Neuronal stem cell (in vitro differentiated cells): ENCODE measurements around the gene ZNF311.

ENCODE experiments used
- DNase-seq: peaks from one replicate; pipeline ENCODE4 v3.0.0-alpha.2; 2013; ENCODE audit warnings: low spot score
- H2AFZ ChIP-seq: one replicate; pipeline ENCODE4 v1.6.1; 2013; ENCODE audit warnings: mild to moderate bottlenecking, low read length, inconsistent platforms
- H2AK5ac ChIP-seq: 2 replicates; pipeline ENCODE4 v1.6.1; 2013; ENCODE audit warnings: low read depth, mild to moderate bottlenecking, inconsistent platforms, low read length, moderate library complexity, mixed read lengths
- H2BK120ac ChIP-seq: 2 replicates; pipeline ENCODE4 v1.6.1; 2013; ENCODE audit warnings: low read depth, mild to moderate bottlenecking, inconsistent platforms, low read length, moderate library complexity, mixed read lengths
- H2BK12ac ChIP-seq: one replicate; pipeline ENCODE4 v1.6.1; 2013; ENCODE audit warnings: low read length, inconsistent platforms
- H2BK15ac ChIP-seq: 2 replicates; pipeline ENCODE4 v1.6.1; 2013; ENCODE audit warnings: mild to moderate bottlenecking, low read length, inconsistent platforms, mixed read lengths
- H2BK5ac ChIP-seq: one replicate; pipeline ENCODE4 v1.6.1; 2013; ENCODE audit warnings: inconsistent platforms, mild to moderate bottlenecking, low read length, moderate library complexity
- H3K14ac ChIP-seq: one replicate; pipeline ENCODE4 v1.6.1; 2013; ENCODE audit warnings: low read length, inconsistent platforms
- H3K18ac ChIP-seq: 2 replicates; pipeline ENCODE4 v1.6.1; 2013; ENCODE audit warnings: low read length, inconsistent platforms
- H3K23ac ChIP-seq: 2 replicates; pipeline ENCODE4 v1.6.1; 2013; ENCODE audit warnings: low read depth, mild to moderate bottlenecking, mixed read lengths, low read length, inconsistent platforms; ENCODE audit not compliant: poor library complexity
- H3K27ac ChIP-seq: replicated peaks from 3 replicates; pipeline ENCODE4 v1.5.1; 2013; ENCODE audit warnings: low read length, inconsistent platforms
- H3K27me3 ChIP-seq, 3 experiments: 2 replicates each; pipeline ENCODE4 v1.6.1; 2013; ENCODE audit warnings: low read length in 3 of 3, mild to moderate bottlenecking in 2 of 3, inconsistent platforms in 1 of 3, low read depth in 1 of 3, mixed read lengths in 1 of 3, moderate library complexity in 1 of 3; ENCODE audit not compliant: control insufficient read depth in 3 of 3, insufficient read depth in 3 of 3
- H3K36me3 ChIP-seq, 2 donors: replicated peaks in 1 of 2; 2 replicates each; pipeline ENCODE4 v1.6.1; 2013; ENCODE audit warnings: low read length in 2 of 2; ENCODE audit not compliant: control insufficient read depth in 2 of 2, insufficient read depth in 2 of 2
- H3K4ac ChIP-seq: 2 replicates; pipeline ENCODE4 v1.6.1; 2013; ENCODE audit warnings: inconsistent platforms, mild to moderate bottlenecking, low read length, moderate library complexity
- H3K4me1 ChIP-seq, 2 donors: 1 replicate in 1 of 2; 2 replicates in 1 of 2; pipeline ENCODE4 v1.6.1; 2013; ENCODE audit warnings: low read length in 2 of 2, low read depth in 1 of 2; ENCODE audit not compliant: control insufficient read depth in 2 of 2, insufficient read depth in 1 of 2
- H3K4me2 ChIP-seq: one replicate; pipeline ENCODE4 v1.6.1; 2013; ENCODE audit warnings: mild to moderate bottlenecking, low read length, inconsistent platforms; ENCODE audit not compliant: insufficient read depth, poor library complexity, severe bottlenecking
- H3K4me3 ChIP-seq, 2 donors: 2 replicates each; pipeline ENCODE4 v1.5.1; 2013; ENCODE audit warnings: low read length in 2 of 2, mild to moderate bottlenecking in 2 of 2, inconsistent platforms in 1 of 2, moderate library complexity in 1 of 2
- H3K79me1 ChIP-seq: one replicate; pipeline ENCODE4 v1.6.1; 2013; ENCODE audit warnings: low read depth, mild to moderate bottlenecking, inconsistent platforms, low read length, moderate library complexity
- H3K9ac ChIP-seq: one replicate; pipeline ENCODE4 v1.6.1; 2013; ENCODE audit warnings: mild to moderate bottlenecking, low read depth, low read length, inconsistent platforms; ENCODE audit not compliant: poor library complexity
- H3K9me3 ChIP-seq, 2 donors: replicated peaks in 1 of 2; 2 replicates each; pipeline versions ENCODE3 to v1.6.1; 2013; ENCODE audit warnings: low read length in 2 of 2, mild to moderate bottlenecking in 2 of 2, inconsistent platforms in 1 of 2, low read depth in 1 of 2, mixed read lengths in 1 of 2, moderate library complexity in 1 of 2; ENCODE audit not compliant: control insufficient read depth in 2 of 2, insufficient read depth in 1 of 2
- H4K8ac ChIP-seq: one replicate; pipeline ENCODE4 v1.6.1; 2013; ENCODE audit warnings: low read depth, mild to moderate bottlenecking, inconsistent platforms, low read length, moderate library complexity
- H4K91ac ChIP-seq: one replicate; pipeline ENCODE4 v1.6.1; 2013; ENCODE audit warnings: low read length, low read depth, mild to moderate bottlenecking, inconsistent platforms; ENCODE audit not compliant: poor library complexity
- WGBS, 2 donors: extraction: QIAGEN DNeasy Blood & Tissue Kit; methylation state at CpG; one replicate each; pipeline ENCODE4 v1.1.7; 2013; ENCODE audit warnings: missing lambda C conversion rate in 2 of 2, mixed read lengths in 1 of 2; ENCODE audit not compliant: insufficient read length in 2 of 2, insufficient replicate concordance in 1 of 2; ENCODE audit errors: extremely low coverage in 2 of 2; 5-methylcytosine and 5-hydroxymethylcytosine counted together

Gene ZNF311

GRCh38 chr6:28982476-28983266, 22.4 kb downstream of the ZNF311 start:
- Histone ChIP-seq H3K18ac (no peak overlapping the region), H4K91ac (no peak overlapping the region), H3K9ac (no peak overlapping the region), H2BK5ac (no peak overlapping the region), H2BK12ac (no peak overlapping the region), H2AFZ (peak overlapping the region; percentile 84), H3K4me1 (peaks cover 0 to 5% of the 10 kb centered on the region in 2 donors), H3K36me3 (no peaks in the 10 kb centered on the region), H2BK120ac (no peak overlapping the region), H3K4ac (no peak overlapping the region), H3K23ac (no peak overlapping the region), H3K27me3 (peaks cover 0 to 28% (median 0%) of the 10 kb centered on the region in 3 experiments), H2AK5ac (no peak overlapping the region), H3K79me1 (no peaks in the 10 kb centered on the region), H2BK15ac (no peak overlapping the region), H3K14ac (no peak overlapping the region), H4K8ac (no peak overlapping the region), H3K27ac (no peak overlapping the region), H3K4me3 (peak overlapping the region; percentile 75 to 95), H3K4me2 (no peak overlapping the region), H3K9me3 (no peaks in the 10 kb centered on the region)
- peak; percentile 56 for DNase-seq
- WGBS, 2 donors, result no CpG with 5 or more reads among the region's 17 CpGs

GRCh38 chr6:28981833-28982475, 23.2 kb downstream of the ZNF311 start:
- no peak overlapping the region for H2BK12ac ChIP-seq
- no peak overlapping the region for H3K27ac ChIP-seq
- no peak overlapping the region for H4K8ac ChIP-seq

GRCh38 chr6:28981431-28981832, 23.7 kb downstream of the ZNF311 start:
- Histone ChIP-seq H4K8ac (no peak overlapping the region), H3K23ac (no peak overlapping the region), H3K27me3 (peaks cover 0 to 40% (median 0%) of the 10 kb centered on the region in 3 experiments), H3K27ac (no peak overlapping the region), H3K4me3 (peak overlapping the region; percentile 73 to 95), H2AFZ (peak overlapping the region; percentile 90), H3K4me2 (no peak overlapping the region), H3K18ac (no peak overlapping the region), H3K9ac (no peak overlapping the region), H3K4me1 (peaks cover 0 to 5% of the 10 kb centered on the region in 2 donors), H3K14ac (no peak overlapping the region), H4K91ac (no peak overlapping the region), H3K4ac (no peak overlapping the region), H2BK5ac (no peak overlapping the region), H3K36me3 (no peaks in the 10 kb centered on the region), H2BK120ac (no peak overlapping the region), H2BK15ac (no peak overlapping the region), H3K9me3 (no peaks in the 10 kb centered on the region), H2AK5ac (no peak overlapping the region), H3K79me1 (no peaks in the 10 kb centered on the region), H2BK12ac (no peak overlapping the region)
- peak; percentile 78 for DNase-seq
- WGBS, 2 donors, result no CpG with 5 or more reads among the region's 13 CpGs

More at GRCh38 chr6:28981833-28982475, 23.2 kb downstream of the ZNF311 start:
- H4K91ac ChIP-seq, result no peak overlapping the region
- no peak overlapping the region for H3K4me2 ChIP-seq
- no peak overlapping the region for H3K23ac ChIP-seq
- H3K27me3 ChIP-seq, result peaks cover 0 to 35% (median 0%) of the 10 kb centered on the region in 3 experiments
- no peak overlapping the region for H2BK120ac ChIP-seq
- no peak overlapping the region for H2BK15ac ChIP-seq
- peak; percentile 87 for DNase-seq
- no peak overlapping the region for H3K14ac ChIP-seq
- no peak overlapping the region for H3K4ac ChIP-seq
- no peak overlapping the region for H2BK5ac ChIP-seq
- H2AK5ac ChIP-seq, result no peak overlapping the region
- no peaks in the 10 kb centered on the region for H3K36me3 ChIP-seq
- no CpG with 5 or more reads among the region's 23 CpGs for WGBS, 2 donors
- no peaks in the 10 kb centered on the region for H3K9me3 ChIP-seq
- peak overlapping the region; percentile 84 for H2AFZ ChIP-seq
- H3K79me1 ChIP-seq, result no peaks in the 10 kb centered on the region
- H3K9ac ChIP-seq, result no peak overlapping the region
- peaks cover 0 to 5% of the 10 kb centered on the region in 2 donors for H3K4me1 ChIP-seq
- H3K4me3 ChIP-seq, result peak overlapping the region; percentile 93 to 95
- no peak overlapping the region for H3K18ac ChIP-seq

GRCh38 chr6:28980852-28981430, 24.2 kb downstream of the ZNF311 start:
- H3K4me1 ChIP-seq, result peaks cover 0 to 5% of the 10 kb centered on the region in 2 donors
- H3K23ac ChIP-seq, result no peak overlapping the region
- no peaks in the 10 kb centered on the region for H3K36me3 ChIP-seq
- peak overlapping the region; percentile 90 for H2AFZ ChIP-seq
- no peak overlapping the region for H3K14ac ChIP-seq
- H3K27me3 ChIP-seq, result peaks cover 0 to 41% (median 0%) of the 10 kb centered on the region in 3 experiments
- H3K79me1 ChIP-seq, result no peaks in the 10 kb centered on the region
- no peak overlapping the region for H2AK5ac ChIP-seq
- no peak overlapping the region for H4K8ac ChIP-seq
- peak overlapping the region; percentile 14 for H3K9ac ChIP-seq
- H3K4ac ChIP-seq, result no peak overlapping the region
- H3K27ac ChIP-seq, result peak overlapping the region; percentile 78
- peak overlapping the region; percentile 44 for H3K18ac ChIP-seq
- H2BK12ac ChIP-seq, result no peak overlapping the region
- DNase-seq, result peak; percentile 81
- no peaks in the 10 kb centered on the region for H3K9me3 ChIP-seq
- H2BK5ac ChIP-seq, result no peak overlapping the region
- no peak overlapping the region for H4K91ac ChIP-seq
- H2BK120ac ChIP-seq, result no peak overlapping the region
- peak overlapping the region; percentile 73 to 95 for H3K4me3 ChIP-seq
- no peak overlapping the region for H2BK15ac ChIP-seq
- no CpG with 5 or more reads among the region's 16 CpGs for WGBS, 2 donors
- peak overlapping the region; percentile 43 for H3K4me2 ChIP-seq
